Measurements from ENCODE around the gene MCAT.
A peak's percentile ranks its signal among the peaks of the same experiment; 100 is the strongest.

The MCAT gene

GRCh38 chr22:43092085-43092484 lies 51.1 kb downstream of the MCAT start:
- DNase-seq (ENCODE audit: low spot score), result no peak

- peak; percentile 94 for DNase-seq (ENCODE audit: low spot score)
These were observed 52.9 kb downstream of the MCAT start for GRCh38 chr22:43090130-43090789.

- peak; percentile 89 for DNase-seq (ENCODE audit: low spot score)
These were observed 54.0 kb downstream of the MCAT start, which contains the start of gene TTLL1 for GRCh38 chr22:43088984-43089717. Gene TTLL1, minus strand, starts transcription at chr22:43089391. Its CDS starts 13,805 bp downstream, at chr22:43075586.

GRCh38 chr22:43088627-43088983 lies 54.6 kb downstream of the MCAT start:
- DNase-seq (ENCODE audit: low spot score), result no peak

- DNase-seq (ENCODE audit: low spot score), result no peak
These were observed 57.3 kb downstream of the MCAT start for GRCh38 chr22:43085658-43086606.
